Prostate gland (tissue), 2 donors: ENCODE results near the gene SLC45A3. TPM values are rescaled to one million over a fixed set of nuclear protein-coding genes. Genes with fewer than 3 reads are reported as not detected.

Experiments used
- DNase-seq: peaks from one replicate; pipeline ENCODE4 v3.0.0-alpha.2; 2019; ENCODE audit warnings: low spot score
- H3K27ac ChIP-seq, 2 donors: fragments of 200-600 bp; sonication (generic); 2 replicates each; pipeline ENCODE4 v1.5.1; 2017 to 2019
- H3K27me3 ChIP-seq: fragments of 200-600 bp; sonication (generic); replicated peaks from 2 replicates; pipeline ENCODE4 v1.5.1; 2019; ENCODE audit not compliant: insufficient read depth
- H3K36me3 ChIP-seq, 2 donors: fragments of 200-600 bp; sonication (generic); 1 replicate in 1 of 2; 2 replicates in 1 of 2; pipeline versions ENCODE4 v1.5.1 to v1.8.1; 2017 to 2019
- H3K4me1 ChIP-seq: fragments of 200-600 bp; sonication (generic); replicated peaks from 2 replicates; pipeline ENCODE4 v1.5.1; 2019
- H3K4me3 ChIP-seq, 2 donors: fragments of 200-600 bp; sonication (generic); 2 replicates each; pipeline ENCODE4 v1.5.1; 2017 to 2019
- H3K9me3 ChIP-seq: fragments of 200-600 bp; sonication (generic); 2 replicates; pipeline ENCODE4 v1.5.1; 2017
- POLR2A ChIP-seq: fragments of 450-650 bp; IDR thresholded peaks from one replicate; pipeline ENCODE4 v1.6.1; 2016; ENCODE audit warnings: antibody characterized with exemption, mild to moderate bottlenecking
- POLR2AphosphoS5 ChIP-seq: sonication (generic); formaldehyde crosslinking; IDR thresholded peaks from one replicate; pipeline ENCODE4 v1.6.1; 2017; ENCODE audit warnings: antibody characterized with exemption
- WGBS: methylation state at CpG from one replicate; pipeline ENCODE4 v1.1.5; 2018; 5-methylcytosine and 5-hydroxymethylcytosine counted together
- intact Hi-C: fragments of 100-400 bp; cut with DNase I; formaldehyde crosslinking; loops from one replicate; pipeline ENCODE4 v1.14.2; 2022
- small RNA-seq, 2 donors: library from RNA; depleted of rRNA; stranded (forward); fragments of <200 nt; gene quantifications; one replicate each; pipeline ENCODE3, GENCODE V24; 2016
- total RNA-seq, 2 donors: library from RNA; depleted of rRNA; stranded (reverse); fragments of >200 nt; gene quantifications; one replicate each; pipeline ENCODE4 v1.1.0, GENCODE V29; 2016
- TF ChIP-seq, protein P1 (sequence below), 4 experiments: fragments of 200-600 bp in 2 of 4; fragments of 450-650 bp in 2 of 4; sonication (generic) in 2 of 4; IDR thresholded peaks; 1 replicate in 3 of 4; 2 replicates in 1 of 4; pipeline ENCODE4 v1.5.1; 2016 to 2019; ENCODE audit warnings: antibody characterized with exemption in 4 of 4, mild to moderate bottlenecking in 2 of 4, moderate library complexity in 2 of 4

SLC45A3 gene
- total RNA-seq, 2 donors from 2014 or later: 505 to 1,326 TPM

DNA sequence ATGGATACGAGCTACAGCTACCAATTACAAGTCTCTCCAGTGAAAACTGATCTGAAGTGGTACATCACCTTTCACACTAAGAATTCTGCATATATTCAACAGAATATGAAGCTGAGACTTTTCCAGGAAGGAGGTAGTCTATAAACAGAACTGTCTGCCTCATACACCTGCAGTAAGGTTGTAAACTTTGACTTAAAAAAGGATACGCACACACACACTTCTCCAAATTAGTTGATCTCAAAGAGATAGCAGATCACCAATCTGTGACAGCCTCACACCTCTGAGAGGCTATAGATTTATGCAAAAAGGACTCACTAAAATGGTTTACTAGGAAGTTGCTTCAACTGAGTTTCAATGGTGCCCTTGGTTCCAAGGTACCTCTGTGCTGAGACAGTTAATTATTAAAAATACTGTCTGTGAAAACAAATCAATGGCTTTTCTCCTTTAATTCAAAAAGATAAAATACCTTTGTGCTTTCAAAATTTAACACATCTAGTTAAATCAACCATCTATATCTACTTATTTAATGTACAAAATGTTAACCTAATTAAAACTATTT, 66.4 kb downstream of the SLC45A3 start:
- no peak for DNase-seq
- peaks cover 7% of the 10 kb centered on the region for H3K4me1 ChIP-seq
- WGBS: 72% methylated on average over 2 of the region's 2 CpGs
- intact Hi-C loops: no loop called here
- TF ChIP-seq POLR2AphosphoS5: no peak
- TF ChIP-seq, protein P1, sequence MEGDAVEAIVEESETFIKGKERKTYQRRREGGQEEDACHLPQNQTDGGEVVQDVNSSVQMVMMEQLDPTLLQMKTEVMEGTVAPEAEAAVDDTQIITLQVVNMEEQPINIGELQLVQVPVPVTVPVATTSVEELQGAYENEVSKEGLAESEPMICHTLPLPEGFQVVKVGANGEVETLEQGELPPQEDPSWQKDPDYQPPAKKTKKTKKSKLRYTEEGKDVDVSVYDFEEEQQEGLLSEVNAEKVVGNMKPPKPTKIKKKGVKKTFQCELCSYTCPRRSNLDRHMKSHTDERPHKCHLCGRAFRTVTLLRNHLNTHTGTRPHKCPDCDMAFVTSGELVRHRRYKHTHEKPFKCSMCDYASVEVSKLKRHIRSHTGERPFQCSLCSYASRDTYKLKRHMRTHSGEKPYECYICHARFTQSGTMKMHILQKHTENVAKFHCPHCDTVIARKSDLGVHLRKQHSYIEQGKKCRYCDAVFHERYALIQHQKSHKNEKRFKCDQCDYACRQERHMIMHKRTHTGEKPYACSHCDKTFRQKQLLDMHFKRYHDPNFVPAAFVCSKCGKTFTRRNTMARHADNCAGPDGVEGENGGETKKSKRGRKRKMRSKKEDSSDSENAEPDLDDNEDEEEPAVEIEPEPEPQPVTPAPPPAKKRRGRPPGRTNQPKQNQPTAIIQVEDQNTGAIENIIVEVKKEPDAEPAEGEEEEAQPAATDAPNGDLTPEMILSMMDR (IDR thresholded peaks at IDR 0.05): no peak
- TF ChIP-seq POLR2A: no peak
- H3K27ac ChIP-seq: no peak overlapping the region
- H3K9me3 ChIP-seq: no peaks in the 10 kb centered on the region
- H3K36me3 ChIP-seq: peaks cover 6% of the 10 kb centered on the region in 2 donors
- H3K27me3 ChIP-seq: no peaks in the 10 kb centered on the region
- no peak overlapping the region for H3K4me3 ChIP-seq

- intact Hi-C loops: no loop called here
- Histone ChIP-seq H3K36me3 (peaks cover 6% of the 10 kb centered on the region in 2 donors), H3K9me3 (no peaks in the 10 kb centered on the region), H3K27ac (no peak overlapping the region), H3K4me3 (no peak overlapping the region), H3K27me3 (no peaks in the 10 kb centered on the region), H3K4me1 (peaks cover 7% of the 10 kb centered on the region)
- WGBS: 45% methylated on average over 1 of the region's 1 CpG
- DNase-seq: no peak
- TF ChIP-seq POLR2A: no peak
- TF ChIP-seq, protein P1 (IDR thresholded peaks at IDR 0.05): no peak
These were observed 67.8 kb downstream of the SLC45A3 start for GRCh38 chr1:205612556-205612955.

GRCh38 chr1:205612104-205612503, 68.2 kb downstream of the SLC45A3 start:
- H3K27me3 ChIP-seq: no peaks in the 10 kb centered on the region
- no peaks in the 10 kb centered on the region for H3K9me3 ChIP-seq
- no peak overlapping the region for H3K4me3 ChIP-seq
- no peak for DNase-seq
- intact Hi-C loops: no loop called here
- H3K4me1 ChIP-seq: peaks cover 7% of the 10 kb centered on the region
- peak overlapping the region in 1 of 2 donors; percentile 3 for H3K27ac ChIP-seq
- no peak for TF ChIP-seq POLR2A
- TF ChIP-seq, protein P1 (IDR thresholded peaks at IDR 0.05): no peak
- TF ChIP-seq POLR2AphosphoS5: no peak
- H3K36me3 ChIP-seq: peaks cover 6% of the 10 kb centered on the region in 2 donors
- WGBS: 90% methylated on average over 3 of the region's 3 CpGs

DNA sequence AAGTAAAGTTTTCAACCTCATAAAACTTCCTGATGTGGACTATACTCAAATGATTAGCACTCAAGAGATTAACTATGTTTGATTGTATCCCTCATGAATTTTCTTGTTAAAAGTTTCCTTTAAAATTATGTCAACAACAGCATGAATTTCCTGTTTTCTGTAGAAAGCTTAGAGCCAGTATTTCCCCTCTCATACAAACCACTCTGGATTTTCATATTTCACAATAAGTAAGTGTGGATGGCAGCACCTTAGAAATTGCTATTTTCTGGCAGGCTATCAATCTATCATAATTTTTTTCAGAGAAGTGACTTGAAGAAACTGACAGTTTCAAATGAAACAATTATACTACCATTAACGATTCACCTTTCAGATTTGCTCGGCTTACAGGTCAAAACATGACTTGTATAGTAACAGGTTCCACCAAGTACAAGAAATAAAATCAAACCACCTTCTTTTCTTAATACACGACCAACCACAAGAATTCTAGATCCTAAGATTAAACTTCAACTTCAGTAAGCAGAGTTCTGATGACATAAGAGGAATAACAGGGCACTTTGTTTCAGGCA, 69.3 kb downstream of the SLC45A3 start:
- DNase-seq: no peak
- Histone ChIP-seq H3K27me3 (no peaks in the 10 kb centered on the region), H3K27ac (peak overlapping the region; percentile 3 to 37), H3K4me1 (peaks cover 7% of the 10 kb centered on the region), H3K4me3 (no peak overlapping the region), H3K9me3 (no peaks in the 10 kb centered on the region), H3K36me3 (peaks cover 2 to 6% of the 10 kb centered on the region in 2 donors)
- WGBS: 38% methylated on average over 3 of the region's 3 CpGs
- intact Hi-C loops: no loop called here
- TF ChIP-seq POLR2A (no peak), POLR2AphosphoS5 (peak; percentile 22)

GRCh38 chr1:205610036-205610435, 70.3 kb downstream of the SLC45A3 start:
- no peaks in the 10 kb centered on the region for H3K9me3 ChIP-seq
- H3K36me3 ChIP-seq: peaks cover 0 to 6% of the 10 kb centered on the region in 2 donors
- TF ChIP-seq, protein P1 (IDR thresholded peaks at IDR 0.05): no peak
- TF ChIP-seq POLR2A: no peak
- no peak for TF ChIP-seq POLR2AphosphoS5
- intact Hi-C loops: no loop called here
- no peak overlapping the region for H3K4me3 ChIP-seq
- H3K27ac ChIP-seq: peak overlapping the region in 1 of 2 donors; percentile 26
- no peaks in the 10 kb centered on the region for H3K27me3 ChIP-seq
- peaks cover 5% of the 10 kb centered on the region for H3K4me1 ChIP-seq
- no peak for DNase-seq
- 38% methylated on average over 2 of the region's 2 CpGs for WGBS

Small RNA genes within 50 kb of the gene (small RNA-seq; reads per million reads assigned to genes)
- 0 reads per million in 2 donors for gene RF00017

Other genes with a start within 250 kb of the SLC45A3 start
- 1 to 10 TPM in 1 of 2 donors, not detected in 1; 6.8 TPM for gene BLACAT1, start 224.5 kb downstream of the SLC45A3 start, total RNA-seq
- gene CDK18, start 175.8 kb downstream of the SLC45A3 start, total RNA-seq: 10 to 100 TPM; 11.1 to 16.2 TPM
- 10 to 100 TPM; 58.8 to 62.7 TPM for gene ELK4, start 48.5 kb downstream of the SLC45A3 start, total RNA-seq
- gene NUCKS1, start 69.7 kb upstream of the SLC45A3 start, total RNA-seq: 100 to 1,000 TPM; 102 to 111 TPM
- gene RAB29, start 95.0 kb upstream of the SLC45A3 start, total RNA-seq: 10 to 100 TPM; 18.6 to 36.7 TPM
- gene SLC41A1, start 132.7 kb upstream of the SLC45A3 start, total RNA-seq: 100 to 1,000 TPM in 1 of 2 donors, 10 to 100 TPM in 1; 20.3 to 114 TPM
- not detected for gene PM20D1, start 169.6 kb upstream of the SLC45A3 start, total RNA-seq